A549 (cell line): ENCODE measurements around the gene CALHM6. TPM values are rescaled to one million over a fixed set of nuclear protein-coding genes. Genes with fewer than 3 reads are reported as not detected.

Source experiments
- ATAC-seq, 2 experiments: fragments of 200-7000 bp in 1 of 2; fragments of >200 bp in 1 of 2; cut with Nextera tagmentation in 1 of 2; cut with Tn5 transposase in 1 of 2; 3 replicates each; pipeline versions ENCODE4 v1.8.0 to v1.9.1; 2018 to 2020; ENCODE audit warnings: mild to moderate bottlenecking in 1 of 2, moderate library complexity in 1 of 2
- CTCF ChIA-PET: fragments of 300-600 bp; sonication (Branson Sonifier 250); formaldehyde crosslinking; extraction: SDS; loops from one replicate; lab custom pipeline; 2021; ENCODE audit warnings: antibody characterized with exemption, inconsistent platforms; lab: Yijun Ruan, JAX
- POLR2A ChIA-PET: fragments of 350-600 bp; formaldehyde crosslinking; extraction: SDS; loops from one replicate; lab custom pipeline; 2021; ENCODE audit warnings: antibody characterized with exemption, inconsistent platforms; lab: Yijun Ruan, JAX
- DNase-seq, 2 experiments: peaks; one replicate each; pipeline versions ENCODE4 v3.0.0 to v3.0.0-alpha.2; 2011 to 2016; ENCODE audit warnings: low read depth in 1 of 2, low spot score in 1 of 2
- FAIRE-seq: peaks from 2 replicates; lab custom pipeline; 2011; peaks lifted over from hg19 to GRCh38; lab: Jason Lieb, UNC
- H3K27ac ChIP-seq, 2 experiments: fragments of >200 bp; sonication (Bioruptor Twin); formaldehyde crosslinking; 3 replicates each; pipeline ENCODE4 v1.5.1; 2016 to 2017
- H3K4me1 ChIP-seq: fragments of >200 bp; sonication (Bioruptor Twin); formaldehyde crosslinking; 3 replicates; pipeline ENCODE4 v1.6.1; 2016
- H3K4me2 ChIP-seq: fragments of >200 bp; sonication (Bioruptor Twin); formaldehyde crosslinking; 3 replicates; pipeline ENCODE4 v1.6.1; 2016
- H3K4me3 ChIP-seq: fragments of >200 bp; sonication (Bioruptor Twin); formaldehyde crosslinking; 3 replicates; pipeline ENCODE4 v1.5.1; 2016
- H3K9me3 ChIP-seq: fragments of >200 bp; sonication (Bioruptor Twin); formaldehyde crosslinking; 3 replicates; pipeline ENCODE4 v1.6.1; 2016
- E2F6 ChIP-seq: IDR thresholded peaks from 2 replicates; pipeline ENCODE4 v1.6.1; 2012; ENCODE audit warnings: low read depth, borderline replicate concordance
- EP300 ChIP-seq, 2 experiments: fragments of >200 bp; sonication (Bioruptor Twin); formaldehyde crosslinking; IDR thresholded peaks; 2 replicates in 1 of 2; 3 replicates in 1 of 2; pipeline ENCODE4 v1.6.1; 2016 to 2017
- GATA3 ChIP-seq: IDR thresholded peaks from 2 replicates; pipeline ENCODE4 v1.6.1; 2012; ENCODE audit warnings: borderline replicate concordance
- HES2 ChIP-seq: fragments of >200 bp; sonication (Bioruptor Twin); formaldehyde crosslinking; IDR thresholded peaks from 2 replicates; pipeline ENCODE4 v1.6.1; 2016
- HEYL ChIP-seq: fragments of 250-450 bp; sonication (Bioruptor Pico); IDR thresholded peaks from 2 replicates; pipeline ENCODE4 v1.8.0; 2021; ENCODE audit warnings: mild to moderate bottlenecking, moderate library complexity
- HMGXB4 ChIP-seq: fragments of 250-450 bp; sonication (Bioruptor Pico); IDR thresholded peaks from 2 replicates; pipeline ENCODE4 v1.5.0; 2021; ENCODE audit warnings: mild to moderate bottlenecking, moderate library complexity, borderline replicate concordance
- HOXA7 ChIP-seq: fragments of 250-450 bp; sonication (Bioruptor Pico); IDR thresholded peaks from 2 replicates; pipeline ENCODE4 v1.5.0; 2020; ENCODE audit warnings: mild to moderate bottlenecking, moderate library complexity
- HOXB13 ChIP-seq: fragments of 250-450 bp; sonication (Bioruptor Pico); IDR thresholded peaks from 2 replicates; pipeline ENCODE4 v1.5.0; 2020; ENCODE audit warnings: low read depth, mild to moderate bottlenecking, moderate library complexity
- HOXB5 ChIP-seq: fragments of 250-450 bp; sonication (Bioruptor Pico); IDR thresholded peaks from 2 replicates; pipeline ENCODE4 v1.5.0; 2020; ENCODE audit warnings: mild to moderate bottlenecking, moderate library complexity
- JUN ChIP-seq, 2 experiments: fragments of >200 bp; sonication (Bioruptor Twin); formaldehyde crosslinking; IDR thresholded peaks; 2 replicates in 1 of 2; 3 replicates in 1 of 2; pipeline ENCODE4 v1.6.1; 2016 to 2017
- JUNB ChIP-seq: fragments of >200 bp; sonication (Bioruptor Twin); formaldehyde crosslinking; IDR thresholded peaks from 2 replicates; pipeline ENCODE4 v1.6.1; 2016
- KDM5A ChIP-seq: fragments of 200-600 bp; sonication (generic); IDR thresholded peaks from 2 replicates; pipeline ENCODE4 v1.6.1; 2016; ENCODE audit warnings: antibody characterized with exemption, mild to moderate bottlenecking
- MAFK ChIP-seq: fragments of 450-650 bp; IDR thresholded peaks from 2 replicates; pipeline ENCODE4 v1.6.1; 2014; ENCODE audit not compliant: partially characterized antibody
- NFE2L2 ChIP-seq: fragments of 150-350 bp; conservative IDR thresholded peaks from 2 replicates; pipeline ENCODE4 v1.6.1; 2014; ENCODE audit warnings: low read length
- NPAS2 ChIP-seq: fragments of 250-450 bp; sonication (Bioruptor Pico); IDR thresholded peaks from 2 replicates; pipeline ENCODE4 v1.8.0; 2022; ENCODE audit warnings: mild to moderate bottlenecking, moderate library complexity, borderline replicate concordance
- PHF8 ChIP-seq: fragments of 200-600 bp; sonication (generic); IDR thresholded peaks from 2 replicates; pipeline ENCODE4 v1.6.1; 2016; ENCODE audit warnings: low read depth, mild to moderate bottlenecking, antibody characterized with exemption, moderate library complexity, borderline replicate concordance
- RARB ChIP-seq: fragments of 250-450 bp; sonication (Bioruptor Pico); IDR thresholded peaks from 2 replicates; pipeline ENCODE4 v1.8.0; 2021; ENCODE audit warnings: mild to moderate bottlenecking, moderate library complexity
- RFX5 ChIP-seq: fragments of 450-650 bp; IDR thresholded peaks from 2 replicates; pipeline ENCODE4 v1.7.1; 2014; ENCODE audit warnings: antibody characterized with exemption, mild to moderate bottlenecking, moderate library complexity
- RNF2 ChIP-seq: fragments of 200-600 bp; sonication (generic); IDR thresholded peaks from 2 replicates; pipeline ENCODE4 v1.6.1; 2016; ENCODE audit warnings: low read depth, mild to moderate bottlenecking, antibody characterized with exemption, moderate library complexity, borderline replicate concordance
- SMC3 ChIP-seq: fragments of >200 bp; sonication (Bioruptor Twin); formaldehyde crosslinking; IDR thresholded peaks from 3 replicates; pipeline ENCODE4 v1.6.1; 2018; ENCODE audit warnings: inconsistent platforms
- SREBF2 ChIP-seq: fragments of 450-650 bp; IDR thresholded peaks from 2 replicates; pipeline ENCODE4 v1.6.1; 2014; ENCODE audit warnings: mild to moderate bottlenecking, moderate library complexity
- TP53 ChIP-seq: fragments of 250-450 bp; sonication (Bioruptor Pico); IDR thresholded peaks from 2 replicates; pipeline ENCODE4 v1.5.0; 2021; ENCODE audit warnings: mild to moderate bottlenecking, moderate library complexity
- USF2 ChIP-seq: fragments of 450-650 bp; IDR thresholded peaks from 2 replicates; pipeline ENCODE4 v1.6.1; 2014; ENCODE audit warnings: antibody characterized with exemption
- ZC3H11A ChIP-seq: fragments of 450-650 bp; IDR thresholded peaks from 2 replicates; pipeline ENCODE4 v1.6.1; 2014; ENCODE audit warnings: antibody characterized with exemption, mild to moderate bottlenecking
- ZFP36 ChIP-seq: fragments of 450-650 bp; IDR thresholded peaks from 2 replicates; pipeline ENCODE4 v1.6.1; 2014; ENCODE audit warnings: borderline replicate concordance; ENCODE audit not compliant: partially characterized antibody
- WGBS: methylation state at CpG from one replicate; pipeline ENCODE4 v1.1.6; 2017; ENCODE audit errors: missing lambda C conversion rate; 5-methylcytosine and 5-hydroxymethylcytosine counted together
- polyA plus RNA-seq, 4 experiments: library from polyadenylated mRNA; depleted of rRNA in 3 of 4; stranded (reverse); fragments of >200 nt; fragmentation: RNase III in 1 of 4; extraction: RNeasy Plus Mini Kit Qiagen cat#74134 plus additional on column Dnase treatment in 1 of 4; gene quantifications; 2 replicates in 3 of 4; 3 replicates in 1 of 4; pipeline ENCODE4 v1.2.3, GENCODE V29; 2011 to 2017

Gene CALHM6
- polyA plus RNA-seq, 2 of the 4 experiments (the other 2 are of a cell fraction) = 0.31 TPM; not detected in 1

GRCh38 chr6:116476002-116476678 lies 15.0 kb downstream of the CALHM6 start:
- ChIA-PET CTCF (no interaction called here), POLR2A (no interaction called here)
- no peak for TF ChIP-seq HEYL (CRISPR knock-in tag)
- no peak for TF ChIP-seq RFX5
- TF ChIP-seq EP300 (IDR thresholded peaks at IDR 0.05) = no peak
- no peak for TF ChIP-seq JUN (IDR thresholded peaks at IDR 0.05)
- no peak for TF ChIP-seq JUNB
- TF ChIP-seq PHF8 = no peak
- TF ChIP-seq USF2 = no peak
- TF ChIP-seq NPAS2 (CRISPR knock-in tag) = no peak
- TF ChIP-seq HMGXB4 (CRISPR knock-in tag) = no peak
- no peak for TF ChIP-seq HOXB5 (CRISPR knock-in tag)
- no peak for TF ChIP-seq SREBF2
- no peak for TF ChIP-seq HOXB13 (CRISPR knock-in tag)
- no peak for TF ChIP-seq HES2
- no peak for TF ChIP-seq RARB (CRISPR knock-in tag)
- TF ChIP-seq RNF2 = no peak
- no peak for TF ChIP-seq TP53 (CRISPR knock-in tag)
- TF ChIP-seq E2F6 = no peak
- no peak for TF ChIP-seq ZFP36
- TF ChIP-seq SMC3 = no peak
- no peak for TF ChIP-seq KDM5A
- no peak overlapping the region for H3K4me3 ChIP-seq
- FAIRE-seq (no peak), ATAC-seq (no peak), DNase-seq (no peak)
- H3K27ac ChIP-seq = no peak overlapping the region
- 79% methylated on average over 5 of the region's 5 CpGs for WGBS
- no peaks in the 10 kb centered on the region for H3K4me1 ChIP-seq
- no peak overlapping the region for H3K4me2 ChIP-seq
- H3K9me3 ChIP-seq = no peaks in the 10 kb centered on the region

GRCh38 chr6:116482780-116483179 lies 21.6 kb downstream of the CALHM6 start:
- no peak for DNase-seq
- no peak for ATAC-seq
- WGBS = 3% methylated on average over 1 of the region's 1 CpG
- Histone ChIP-seq H3K4me3 (no peak overlapping the region), H3K27ac (no peak overlapping the region), H3K9me3 (no peaks in the 10 kb centered on the region)
- CTCF ChIA-PET = interaction anchor here (0.6 kb wide), 1 partner anchor 18 kb away, joined by 3 read pairs; no protein-coding TSS in a partner anchor
- no peak for TF ChIP-seq ZC3H11A
- no peak for TF ChIP-seq TP53 (CRISPR knock-in tag)
- no peak for TF ChIP-seq E2F6
- TF ChIP-seq HOXA7 (CRISPR knock-in tag) = no peak
- no peak for TF ChIP-seq GATA3
- no peak for TF ChIP-seq NFE2L2
- peak; percentile 47 for TF ChIP-seq MAFK
- TF ChIP-seq, all 56 proteins: peak for 1
- Histone ChIP-seq H3K4me1 (no peaks in the 10 kb centered on the region), H3K4me2 (no peak overlapping the region)
- no peak for FAIRE-seq
- POLR2A ChIA-PET = no interaction called here
